Measurements from ENCODE around the gene ZNF774. TPM values are rescaled to one million over a fixed set of nuclear protein-coding genes. Genes with fewer than 3 reads are reported as not detected.
A peak's percentile ranks its signal among the peaks of the same experiment; 100 is the strongest.

ZNF774 gene
- total RNA-seq, 4 donors from 2014 or later: 0.66 to 2.9 (median 1.2) TPM

- Histone ChIP-seq H3K36me3 (peaks cover 0 to 6% (median 0%) of the 10 kb centered on the region in 3 donors), H3K27me3 (no peaks in the 10 kb centered on the region), H3K27ac (peak overlapping the region in 2 of 4 donors; percentile 40 to 54), H3K4me1 (peaks cover 0 to 27% (median 16%) of the 10 kb centered on the region in 4 donors), H3K4me3 (no peak overlapping the region), H3K9me3 (no peaks in the 10 kb centered on the region)
- no peak for TF ChIP-seq POLR2A (IDR thresholded peaks at IDR 0.05)
- no peak for TF ChIP-seq EP300 (IDR thresholded peaks at IDR 0.05)
- 49 to 66% methylated on average over 2 of the region's 2 CpGs for WGBS, 2 donors
- DNase-seq (ENCODE audit: low spot score in 2 of 2): no peak
Observed at GRCh38 chr15:90386221-90386620, 34.1 kb downstream of the ZNF774 start.

DNA sequence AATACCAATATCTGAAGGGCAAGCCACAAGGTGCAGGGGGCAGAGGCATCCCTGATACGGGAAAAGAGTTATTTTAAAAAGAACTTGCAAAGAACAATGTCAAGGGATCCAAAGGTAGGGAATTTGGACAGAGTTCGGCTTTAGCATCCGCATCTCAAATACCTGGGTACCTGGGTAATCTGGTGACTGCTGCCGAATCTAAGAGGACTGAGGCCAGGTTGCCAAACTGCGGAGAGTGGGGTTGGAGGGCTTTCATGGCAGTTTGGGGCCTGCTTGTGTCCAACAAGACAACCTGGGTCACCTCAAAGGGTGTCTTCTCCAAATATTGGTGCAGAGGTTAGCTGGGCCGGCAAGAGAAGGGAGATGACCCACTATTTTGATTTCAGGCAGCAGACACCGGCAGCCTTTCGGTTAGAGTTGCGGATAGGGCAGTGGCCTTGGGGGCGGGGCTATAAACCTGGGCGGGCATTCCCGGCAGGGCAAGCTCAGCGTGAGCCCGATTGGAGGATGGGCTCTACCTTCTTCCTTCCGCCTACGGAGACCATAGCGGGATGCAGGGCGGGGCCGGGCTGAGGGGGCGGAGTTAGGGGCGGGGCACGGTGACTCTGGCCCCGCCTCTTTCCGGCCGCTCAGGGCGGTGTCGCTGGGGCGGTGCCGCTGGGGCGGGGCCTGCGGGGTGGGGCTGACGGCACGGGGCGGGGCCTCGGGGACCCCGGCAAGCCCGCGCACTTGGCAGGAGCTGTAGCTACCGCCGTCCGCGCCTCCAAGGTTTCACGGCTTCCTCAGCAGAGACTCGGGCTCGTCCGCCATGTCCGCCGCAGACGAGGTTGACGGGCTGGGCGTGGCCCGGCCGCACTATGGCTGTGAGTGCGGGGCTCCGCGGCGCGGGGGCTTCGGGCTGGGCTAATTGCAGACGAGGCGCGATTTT, 35.7 kb downstream of the ZNF774 start, which contains the start of gene IQGAP1:
TSS of gene IQGAP1 (plus strand) at position 709 of the 928 bp plus-strand sequence. CDS start at position 809, 100 bp downstream.
- Histone ChIP-seq H3K27ac (peak within 1 kb of the TSS; percentile 91 to 100 (median 98)), H3K4me3 (peak within 1 kb of the TSS; percentile 71 to 99 (median 96)), H3K9me3 (no peaks in the 10 kb centered on the region), H3K36me3 (peaks cover 0 to 19% (median 0%) of the 10 kb centered on the region in 3 donors), H3K4me1 (peaks cover 0 to 43% (median 27%) of the 10 kb centered on the region in 4 donors), H3K27me3 (no peaks in the 10 kb centered on the region)
- WGBS, 2 donors: 14 to 27% methylated on average over 13 to 25 of the region's 62 CpGs
- peak; percentile 69 to 93 for TF ChIP-seq POLR2A (IDR thresholded peaks at IDR 0.05)
- peak; percentile 51 to 95 for TF ChIP-seq EP300 (IDR thresholded peaks at IDR 0.05)
- peak in 1 of 5 experiments; percentile 9 for TF ChIP-seq CTCF (IDR thresholded peaks at IDR 0.05)
- DNase-seq (ENCODE audit: low spot score in 2 of 2): peak; percentile 94 to 95

DNA sequence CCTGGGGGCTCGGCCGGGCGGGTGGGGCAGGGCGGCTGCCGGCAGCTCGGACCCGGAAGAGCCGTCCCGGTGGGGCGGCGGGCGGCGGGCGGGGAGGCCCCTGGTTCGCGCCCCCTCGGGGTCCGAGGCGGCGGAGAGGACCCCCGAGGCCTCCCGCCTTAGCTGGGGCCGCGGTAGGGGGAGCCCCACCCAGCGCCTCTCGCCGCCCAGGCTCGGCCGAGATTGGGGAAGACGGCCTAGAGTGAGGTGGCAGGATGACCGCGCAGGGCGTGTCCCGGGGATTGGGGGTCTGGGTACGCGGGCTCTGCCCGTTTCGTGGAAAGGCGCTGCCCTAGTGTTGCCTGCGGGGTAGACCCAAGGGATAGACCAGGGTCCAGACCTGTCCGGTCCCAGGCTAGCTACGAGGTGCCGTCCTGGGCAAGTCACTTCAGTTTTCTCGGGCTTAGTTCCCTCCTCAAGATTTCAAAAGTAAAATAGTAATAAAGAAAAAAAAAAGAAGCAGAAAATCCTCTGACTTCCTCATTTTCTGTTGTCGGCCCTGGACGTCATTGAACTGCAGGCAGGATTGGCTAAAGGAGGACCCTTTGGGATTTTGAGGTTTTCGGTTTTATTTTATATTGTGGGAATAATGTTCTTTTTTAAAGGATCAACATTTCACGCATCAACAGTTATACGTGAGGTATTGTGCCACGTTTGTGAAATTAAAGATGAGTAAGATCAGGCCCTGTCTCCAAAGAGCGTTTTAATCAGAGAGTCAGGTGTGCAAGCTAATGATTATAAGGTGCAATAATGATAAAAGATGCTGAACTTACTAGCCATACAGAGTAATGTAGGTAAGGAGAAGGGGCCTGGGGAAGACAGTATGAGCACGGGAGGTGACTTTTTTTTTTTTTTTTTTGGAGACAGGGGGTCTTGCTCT, 36.6 kb downstream of the ZNF774 start:
- 0 to 1% methylated on average over 26 to 37 of the region's 52 CpGs for WGBS, 2 donors

GRCh38 chr15:90389513-90389912, 37.4 kb downstream of the ZNF774 start:
- no peak for TF ChIP-seq POLR2A (IDR thresholded peaks at IDR 0.05)
- no peak for TF ChIP-seq CTCF (IDR thresholded peaks at IDR 0.05)
- TF ChIP-seq EP300 (IDR thresholded peaks at IDR 0.05): no peak
- Histone ChIP-seq H3K27ac (peak overlapping the region in 3 of 4 donors; percentile 95 to 100 (median 100)), H3K36me3 (peaks cover 0 to 22% (median 0%) of the 10 kb centered on the region in 3 donors), H3K4me1 (peaks cover 0 to 58% (median 35%) of the 10 kb centered on the region in 4 donors), H3K27me3 (no peaks in the 10 kb centered on the region), H3K4me3 (peak overlapping the region; percentile 71 to 99 (median 96)), H3K9me3 (no peaks in the 10 kb centered on the region)
- DNase-seq (ENCODE audit: low spot score in 2 of 2): no peak
- 58 to 60% methylated on average over 4 to 6 of the region's 6 CpGs for WGBS, 2 donors

More for the DNA sequence above, 36.6 kb downstream of the ZNF774 start:
- peak overlapping the region; percentile 71 to 99 (median 96) for H3K4me3 ChIP-seq
- TF ChIP-seq EP300 (IDR thresholded peaks at IDR 0.05) (peak in 1 of 2 donors; percentile 6), POLR2A (IDR thresholded peaks at IDR 0.05) (no peak)
- no peaks in the 10 kb centered on the region for H3K9me3 ChIP-seq
- peaks cover 0 to 22% (median 0%) of the 10 kb centered on the region in 3 donors for H3K36me3 ChIP-seq
- H3K27ac ChIP-seq: peak overlapping the region; percentile 91 to 100 (median 98)
- DNase-seq (ENCODE audit: low spot score in 2 of 2): peak; percentile 46 to 48
- no peaks in the 10 kb centered on the region for H3K27me3 ChIP-seq
- H3K4me1 ChIP-seq: peaks cover 0 to 52% (median 32%) of the 10 kb centered on the region in 4 donors

DNA sequence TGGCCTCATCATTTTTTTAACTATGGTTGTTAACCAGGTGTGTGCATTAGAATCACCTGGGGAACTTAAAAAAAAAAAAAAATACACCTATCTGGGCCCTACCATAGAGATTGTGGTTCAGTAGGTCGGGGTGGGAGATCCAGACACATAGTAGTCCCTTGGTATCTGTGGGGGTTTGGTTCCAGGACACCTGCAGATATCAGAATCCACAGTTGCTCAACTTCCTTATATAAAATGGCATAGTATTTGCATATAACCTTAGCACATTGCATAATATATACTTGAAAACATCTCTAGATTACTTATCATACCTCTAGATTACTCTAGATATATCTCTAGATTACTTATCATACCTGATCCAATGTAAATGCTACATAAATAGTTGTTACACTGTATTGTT, 41.0 kb downstream of the ZNF774 start:
- peaks cover 0 to 79% (median 47%) of the 10 kb centered on the region in 4 donors for H3K4me1 ChIP-seq
- H3K36me3 ChIP-seq: peaks cover 0 to 22% (median 0%) of the 10 kb centered on the region in 3 donors
- DNase-seq (ENCODE audit: low spot score in 2 of 2): no peak
- WGBS, 2 donors: 79 to 90% methylated on average over 1 of the region's 1 CpG
- no peaks in the 10 kb centered on the region for H3K27me3 ChIP-seq
- H3K9me3 ChIP-seq: no peaks in the 10 kb centered on the region
- TF ChIP-seq EP300 (IDR thresholded peaks at IDR 0.05) (no peak), CTCF (IDR thresholded peaks at IDR 0.05) (no peak), POLR2A (IDR thresholded peaks at IDR 0.05) (no peak)
- no peak overlapping the region for H3K4me3 ChIP-seq
- H3K27ac ChIP-seq: peak overlapping the region in 1 of 4 donors; percentile 19
